NT2/D1 (cell line): ENCODE data around the gene ROBO2.
A peak's percentile ranks its signal among the peaks of the same experiment; 100 is the strongest.

ENCODE experiments used
- DNase-seq: peaks from one replicate; pipeline ENCODE4 v3.0.0-alpha.2; 2011; ENCODE audit warnings: low read depth, low spot score
- H3K27me3 ChIP-seq: 2 replicates; pipeline ENCODE4 v1.6.0; 2011; ENCODE audit warnings: mild to moderate bottlenecking; ENCODE audit not compliant: insufficient read length, insufficient read depth
- H3K36me3 ChIP-seq: 2 replicates; pipeline ENCODE4 v1.6.1; 2011; ENCODE audit warnings: mild to moderate bottlenecking, low read length, mixed read lengths; ENCODE audit not compliant: insufficient read depth, insufficient read length
- H3K4me1 ChIP-seq: 2 replicates; pipeline ENCODE4 v1.5.1; 2011; ENCODE audit not compliant: insufficient read depth, insufficient read length
- H3K4me3 ChIP-seq: 2 replicates; pipeline ENCODE4 v1.5.1; 2011; ENCODE audit warnings: low read depth; ENCODE audit not compliant: insufficient read length
- H3K9ac ChIP-seq: 2 replicates; pipeline ENCODE4 v1.6.0; 2011; ENCODE audit warnings: low read depth; ENCODE audit not compliant: insufficient read length
- H3K9me3 ChIP-seq: 2 replicates; pipeline ENCODE4 v1.5.1; 2011; ENCODE audit warnings: mild to moderate bottlenecking, low read length; ENCODE audit not compliant: insufficient read depth
- SUZ12 ChIP-seq: IDR thresholded peaks from 2 replicates; pipeline ENCODE4 v1.6.1; 2011; ENCODE audit not compliant: insufficient read length, insufficient read depth; ENCODE audit errors: extremely low read depth
- YY1 ChIP-seq: IDR thresholded peaks from 2 replicates; pipeline ENCODE4 v1.6.1; 2011; ENCODE audit not compliant: insufficient read length, insufficient read depth
- ZNF274 ChIP-seq: IDR thresholded peaks from 2 replicates; pipeline ENCODE4 v1.6.1; 2011; ENCODE audit warnings: mild to moderate bottlenecking, low read depth, low read length

The ROBO2 gene

DNA sequence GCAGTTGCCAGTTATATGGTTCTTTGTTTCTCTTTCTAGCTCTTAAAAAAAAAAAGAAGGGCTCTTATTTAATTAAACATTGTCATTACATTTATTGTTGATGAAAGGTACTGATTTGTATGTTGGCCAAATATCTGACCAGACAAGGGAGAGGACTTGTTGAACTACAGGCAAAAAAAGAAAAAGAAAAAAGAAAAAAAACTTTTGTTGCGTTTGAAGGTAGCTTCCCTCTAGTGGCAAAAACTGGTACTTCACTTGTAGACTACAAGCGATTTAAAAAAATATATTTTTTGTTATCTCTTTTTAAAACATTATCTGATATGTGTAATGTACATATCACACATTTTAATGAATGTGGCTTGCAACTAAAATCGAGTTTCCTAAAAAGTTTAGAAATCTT is 280.6 kb downstream of the ROBO2 start:
- H3K9ac ChIP-seq: no peak overlapping the region
- no peaks in the 10 kb centered on the region for H3K4me1 ChIP-seq
- TF ChIP-seq YY1 (no peak), SUZ12 (no peak), ZNF274 (no peak)
- H3K27me3 ChIP-seq: no peaks in the 10 kb centered on the region
- no peak overlapping the region for H3K4me3 ChIP-seq
- no peaks in the 10 kb centered on the region for H3K9me3 ChIP-seq
- no peaks in the 10 kb centered on the region for H3K36me3 ChIP-seq
- DNase-seq: peak; percentile 58

DNA sequence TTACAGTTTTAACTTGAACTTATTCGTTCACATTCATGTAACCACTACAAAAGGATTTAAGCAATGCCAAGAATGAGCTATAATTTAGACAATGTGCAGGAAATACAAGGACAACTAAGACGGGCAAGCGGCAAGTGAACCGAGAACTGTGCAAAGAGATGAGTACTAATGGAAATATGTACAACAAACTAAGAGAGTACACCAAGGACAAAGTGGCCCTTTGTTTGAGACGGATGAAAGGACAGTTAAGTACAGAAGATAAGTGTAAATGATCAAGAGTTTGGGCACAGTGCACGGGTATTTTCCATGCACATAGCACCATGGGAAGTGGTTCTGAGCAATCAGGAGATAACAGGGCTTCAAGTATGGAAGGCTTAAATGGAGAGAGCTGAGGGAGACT is 281.7 kb downstream of the ROBO2 start:
- no peak overlapping the region for H3K9ac ChIP-seq
- H3K4me1 ChIP-seq: no peaks in the 10 kb centered on the region
- DNase-seq: no peak
- no peaks in the 10 kb centered on the region for H3K27me3 ChIP-seq
- no peak overlapping the region for H3K4me3 ChIP-seq
- no peaks in the 10 kb centered on the region for H3K36me3 ChIP-seq
- TF ChIP-seq SUZ12: no peak
- TF ChIP-seq YY1: no peak
- no peak for TF ChIP-seq ZNF274
- H3K9me3 ChIP-seq: no peaks in the 10 kb centered on the region

DNA sequence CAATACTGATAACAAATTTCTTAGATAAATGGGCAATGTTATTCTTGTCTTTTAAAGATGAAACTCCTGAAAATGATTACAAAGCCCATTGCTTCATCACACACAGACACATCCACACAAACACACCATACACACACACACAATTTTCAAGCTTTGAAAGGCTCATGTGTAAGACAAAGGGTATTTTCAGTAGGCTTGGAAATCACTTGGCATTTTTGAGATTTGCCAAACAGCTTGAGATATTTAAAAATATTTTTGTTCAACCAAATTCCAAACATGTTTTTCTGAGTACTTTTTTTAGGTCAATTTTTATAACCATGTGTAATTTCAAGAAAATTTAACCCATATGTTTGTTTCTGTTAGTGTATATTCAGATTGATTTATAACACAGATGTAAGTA is 283.7 kb downstream of the ROBO2 start:
- Histone ChIP-seq H3K9ac (no peak overlapping the region), H3K27me3 (no peaks in the 10 kb centered on the region), H3K4me3 (no peak overlapping the region), H3K36me3 (no peaks in the 10 kb centered on the region), H3K4me1 (no peaks in the 10 kb centered on the region), H3K9me3 (no peaks in the 10 kb centered on the region)
- no peak for DNase-seq
- TF ChIP-seq YY1: no peak
- TF ChIP-seq ZNF274: no peak
- no peak for TF ChIP-seq SUZ12

GRCh38 chr3:77324105-77324504 is 284.2 kb downstream of the ROBO2 start:
- Histone ChIP-seq H3K27me3 (no peaks in the 10 kb centered on the region), H3K4me1 (no peaks in the 10 kb centered on the region), H3K36me3 (no peaks in the 10 kb centered on the region), H3K9me3 (no peaks in the 10 kb centered on the region), H3K4me3 (no peak overlapping the region), H3K9ac (no peak overlapping the region)
- TF ChIP-seq ZNF274 (no peak), YY1 (no peak), SUZ12 (no peak)
- DNase-seq: no peak

DNA sequence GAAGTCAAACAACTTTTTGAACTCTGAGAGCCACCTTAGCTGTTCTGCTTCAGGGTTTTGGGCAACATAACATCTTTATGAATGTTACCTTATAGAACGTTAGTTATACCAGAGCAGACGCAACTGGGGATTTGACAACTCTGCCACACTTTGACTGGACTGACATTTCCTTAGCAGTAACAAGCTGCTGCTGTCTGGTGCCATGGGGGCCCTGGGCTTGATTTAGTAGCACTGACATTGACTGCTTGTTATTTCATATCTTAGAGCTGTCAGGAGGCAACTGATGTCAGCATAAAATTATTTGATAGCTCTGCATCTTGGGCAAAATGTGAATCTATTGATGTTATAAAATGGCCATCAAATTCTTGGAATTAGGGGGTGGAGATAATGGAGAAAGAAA is 285.4 kb downstream of the ROBO2 start:
- TF ChIP-seq YY1 (no peak), ZNF274 (no peak), SUZ12 (no peak)
- H3K36me3 ChIP-seq: no peaks in the 10 kb centered on the region
- no peaks in the 10 kb centered on the region for H3K9me3 ChIP-seq
- H3K4me3 ChIP-seq: no peak overlapping the region
- no peaks in the 10 kb centered on the region for H3K27me3 ChIP-seq
- H3K9ac ChIP-seq: no peak overlapping the region
- DNase-seq: no peak
- no peaks in the 10 kb centered on the region for H3K4me1 ChIP-seq

GRCh38 chr3:77325702-77326101 is 285.8 kb downstream of the ROBO2 start:
- H3K9ac ChIP-seq: no peak overlapping the region
- DNase-seq: no peak
- H3K4me3 ChIP-seq: no peak overlapping the region
- no peaks in the 10 kb centered on the region for H3K27me3 ChIP-seq
- no peaks in the 10 kb centered on the region for H3K36me3 ChIP-seq
- H3K9me3 ChIP-seq: no peaks in the 10 kb centered on the region
- H3K4me1 ChIP-seq: no peaks in the 10 kb centered on the region
- TF ChIP-seq YY1 (no peak), ZNF274 (no peak), SUZ12 (no peak)

- Histone ChIP-seq H3K4me1 (no peaks in the 10 kb centered on the region), H3K9me3 (no peaks in the 10 kb centered on the region), H3K4me3 (no peak overlapping the region), H3K27me3 (no peaks in the 10 kb centered on the region), H3K36me3 (no peaks in the 10 kb centered on the region), H3K9ac (no peak overlapping the region)
- DNase-seq: no peak
- TF ChIP-seq SUZ12: no peak
- TF ChIP-seq ZNF274: no peak
- TF ChIP-seq YY1: no peak
These were observed 286.7 kb downstream of the ROBO2 start for GRCh38 chr3:77326586-77326985.

GRCh38 chr3:77328690-77329089 is 288.8 kb downstream of the ROBO2 start:
- Histone ChIP-seq H3K9ac (no peak overlapping the region), H3K9me3 (no peaks in the 10 kb centered on the region), H3K4me1 (no peaks in the 10 kb centered on the region), H3K27me3 (no peaks in the 10 kb centered on the region), H3K36me3 (no peaks in the 10 kb centered on the region), H3K4me3 (no peak overlapping the region)
- no peak for TF ChIP-seq ZNF274
- no peak for TF ChIP-seq YY1
- no peak for TF ChIP-seq SUZ12
- no peak for DNase-seq
